IPS DF 6.9 (cell line): ENCODE measurements around the gene KRT35.

Source experiments
- DNase-seq: peaks from one replicate; pipeline ENCODE4 v3.0.0-alpha.2; 2013; ENCODE audit warnings: low read depth, low spot score
- H3K27ac ChIP-seq: one replicate; pipeline ENCODE4 v1.5.1; 2013; ENCODE audit warnings: low read length, control low read depth
- H3K27me3 ChIP-seq: 2 replicates; pipeline ENCODE4 v1.6.1; 2013; ENCODE audit warnings: mild to moderate bottlenecking, low read length; ENCODE audit not compliant: control insufficient read depth, insufficient read depth
- H3K36me3 ChIP-seq: 2 replicates; pipeline ENCODE4 v1.6.1; 2013; ENCODE audit warnings: low read length; ENCODE audit not compliant: control insufficient read depth, insufficient read depth
- H3K4me1 ChIP-seq: 2 replicates; pipeline ENCODE4 v1.6.1; 2013; ENCODE audit warnings: low read length; ENCODE audit not compliant: control insufficient read depth, insufficient read depth
- H3K4me3 ChIP-seq: 2 replicates; pipeline ENCODE4 v1.5.1; 2013; ENCODE audit warnings: mild to moderate bottlenecking, low read length
- H3K9me3 ChIP-seq: 2 replicates; pipeline ENCODE4 v1.6.1; 2013; ENCODE audit warnings: low read length, inconsistent platforms; ENCODE audit not compliant: control insufficient read depth, insufficient read depth
- WGBS: extraction: QIAGEN DNeasy Blood & Tissue Kit; methylation state at CpG from one replicate; pipeline ENCODE4 v1.1.7; 2013; ENCODE audit warnings: mixed read lengths, missing lambda C conversion rate; ENCODE audit not compliant: insufficient read length, insufficient coverage; 5-methylcytosine and 5-hydroxymethylcytosine counted together

The KRT35 gene

GRCh38 chr17:41474863-41475262 is 6.1 kb downstream of the KRT35 start:
- H3K27me3 ChIP-seq = no peaks in the 10 kb centered on the region
- no peaks in the 10 kb centered on the region for H3K9me3 ChIP-seq
- no peak overlapping the region for H3K27ac ChIP-seq
- no CpG with 5 or more reads among the region's 8 CpGs for WGBS
- no peaks in the 10 kb centered on the region for H3K4me1 ChIP-seq
- no peak for DNase-seq
- no peaks in the 10 kb centered on the region for H3K36me3 ChIP-seq
- H3K4me3 ChIP-seq = no peak overlapping the region

GRCh38 chr17:41468346-41468745 is 12.6 kb downstream of the KRT35 start:
- no peak for DNase-seq
- no peaks in the 10 kb centered on the region for H3K27me3 ChIP-seq

GRCh38 chr17:41467561-41467960 is 13.4 kb downstream of the KRT35 start:
- no peaks in the 10 kb centered on the region for H3K27me3 ChIP-seq
- WGBS = no CpG with 5 or more reads among the region's 4 CpGs
- no peak for DNase-seq

More at GRCh38 chr17:41468346-41468745, 12.6 kb downstream of the KRT35 start:
- no peak overlapping the region for H3K4me3 ChIP-seq
- H3K27ac ChIP-seq = no peak overlapping the region
- H3K9me3 ChIP-seq = no peaks in the 10 kb centered on the region
- H3K4me1 ChIP-seq = no peaks in the 10 kb centered on the region
- H3K36me3 ChIP-seq = no peaks in the 10 kb centered on the region

GRCh38 chr17:41466988-41467387 is 14.0 kb downstream of the KRT35 start, which contains the start of gene KRT32:
KRT32 (minus strand) TSS chr17:41467386; CDS start chr17:41467325, 61 bp downstream.
- Histone ChIP-seq H3K27me3 (no peaks in the 10 kb centered on the region), H3K4me3 (no peak within 1 kb of the TSS), H3K4me1 (no peaks in the 10 kb centered on the region), H3K27ac (no peak within 1 kb of the TSS), H3K9me3 (no peaks in the 10 kb centered on the region), H3K36me3 (no peaks in the 10 kb centered on the region)
- WGBS = no CpG with 5 or more reads among the region's 14 CpGs
- no peak for DNase-seq

More at GRCh38 chr17:41467561-41467960, 13.4 kb downstream of the KRT35 start:
- Histone ChIP-seq H3K27ac (no peak overlapping the region), H3K4me1 (no peaks in the 10 kb centered on the region), H3K9me3 (no peaks in the 10 kb centered on the region), H3K4me3 (no peak overlapping the region), H3K36me3 (no peaks in the 10 kb centered on the region)

- H3K9me3 ChIP-seq = no peaks in the 10 kb centered on the region
- no peaks in the 10 kb centered on the region for H3K4me1 ChIP-seq
- no peaks in the 10 kb centered on the region for H3K36me3 ChIP-seq
- no peak overlapping the region for H3K27ac ChIP-seq
- no peaks in the 10 kb centered on the region for H3K27me3 ChIP-seq
- no peak for DNase-seq
- WGBS = no CpG with 5 or more reads among the region's 6 CpGs
- no peak overlapping the region for H3K4me3 ChIP-seq
Measured at GRCh38 chr17:41464682-41465081, 16.3 kb downstream of the KRT35 start.

GRCh38 chr17:41464173-41464572 is 16.8 kb downstream of the KRT35 start:
- Histone ChIP-seq H3K4me1 (no peaks in the 10 kb centered on the region), H3K27ac (no peak overlapping the region), H3K27me3 (no peaks in the 10 kb centered on the region), H3K36me3 (no peaks in the 10 kb centered on the region), H3K4me3 (no peak overlapping the region), H3K9me3 (no peaks in the 10 kb centered on the region)
- WGBS = no CpG with 5 or more reads among the region's 11 CpGs
- no peak for DNase-seq

- Histone ChIP-seq H3K9me3 (no peaks in the 10 kb centered on the region), H3K36me3 (no peaks in the 10 kb centered on the region), H3K4me1 (no peaks in the 10 kb centered on the region), H3K4me3 (no peak overlapping the region), H3K27ac (no peak overlapping the region), H3K27me3 (no peaks in the 10 kb centered on the region)
- WGBS = no CpG with 5 or more reads among the region's 8 CpGs
- no peak for DNase-seq
Measured at GRCh38 chr17:41463746-41464145, 17.2 kb downstream of the KRT35 start.

- no peaks in the 10 kb centered on the region for H3K4me1 ChIP-seq
- WGBS = no CpG with 5 or more reads among the region's 15 CpGs
- H3K9me3 ChIP-seq = no peaks in the 10 kb centered on the region
Measured at GRCh38 chr17:41462705-41463104, 18.2 kb downstream of the KRT35 start.

GRCh38 chr17:41457676-41458075 is 23.3 kb downstream of the KRT35 start:
- Histone ChIP-seq H3K36me3 (no peaks in the 10 kb centered on the region), H3K27ac (no peak overlapping the region), H3K9me3 (no peaks in the 10 kb centered on the region), H3K4me1 (no peaks in the 10 kb centered on the region), H3K4me3 (no peak overlapping the region), H3K27me3 (no peaks in the 10 kb centered on the region)
- WGBS = no CpG with 5 or more reads among the region's 4 CpGs
- DNase-seq = no peak

More at GRCh38 chr17:41462705-41463104, 18.2 kb downstream of the KRT35 start:
- Histone ChIP-seq H3K36me3 (no peaks in the 10 kb centered on the region), H3K27me3 (no peaks in the 10 kb centered on the region), H3K4me3 (no peak overlapping the region), H3K27ac (no peak overlapping the region)
- no peak for DNase-seq

- H3K27me3 ChIP-seq = no peaks in the 10 kb centered on the region
- H3K9me3 ChIP-seq = no peaks in the 10 kb centered on the region; the same call in 1 of the 2 replicates
- H3K36me3 ChIP-seq = no peaks in the 10 kb centered on the region
- WGBS = no CpG with 5 or more reads among the region's 3 CpGs
- DNase-seq = peak; percentile 7
- no peak overlapping the region for H3K4me3 ChIP-seq
- no peak overlapping the region for H3K27ac ChIP-seq
- H3K4me1 ChIP-seq = no peaks in the 10 kb centered on the region
Measured at GRCh38 chr17:41456204-41456603, 24.7 kb downstream of the KRT35 start.

GRCh38 chr17:41455236-41455635 is 25.7 kb downstream of the KRT35 start:
- Histone ChIP-seq H3K27ac (no peak overlapping the region), H3K4me3 (no peak overlapping the region), H3K36me3 (no peaks in the 10 kb centered on the region), H3K4me1 (no peaks in the 10 kb centered on the region), H3K9me3 (no peaks in the 10 kb centered on the region; the same call in 1 of the 2 replicates), H3K27me3 (no peaks in the 10 kb centered on the region)
- no peak for DNase-seq
- WGBS = no CpG with 5 or more reads among the region's 1 CpG
